Measurements from ENCODE around the gene AP4M1. TPM values are rescaled to one million over a fixed set of nuclear protein-coding genes. Genes with fewer than 3 reads are reported as not detected.

Gene AP4M1
- polyA plus RNA-seq, 1 donor = 18.2 TPM

DNA sequence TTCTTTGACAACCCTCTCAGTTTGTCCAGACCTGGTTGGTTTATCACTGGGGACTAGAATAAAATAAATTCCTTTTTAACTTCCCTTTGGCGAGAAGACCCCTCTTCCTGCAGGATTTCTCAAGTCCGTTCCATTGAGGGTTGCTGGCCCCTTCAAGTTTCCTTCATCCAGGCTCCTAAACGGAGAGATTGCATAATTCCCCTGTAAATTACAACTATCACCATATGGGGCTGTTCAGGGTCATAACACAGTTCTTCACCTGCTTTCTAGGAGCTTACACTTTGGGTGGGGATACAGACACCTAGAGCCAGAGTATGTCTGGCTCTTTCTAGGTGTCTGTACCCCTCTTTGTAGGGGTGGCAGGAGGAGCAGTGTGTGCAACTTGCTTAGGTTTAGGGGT, 15.9 kb upstream of the AP4M1 start:
- no peaks in the 10 kb centered on the region for H3K9me3 ChIP-seq (ENCODE audit: control insufficient read depth, low read depth, low read length)
- H3K4me1 ChIP-seq (ENCODE audit: control insufficient read depth, insufficient read depth, low read length) = peaks cover 18% of the 10 kb centered on the region
- WGBS (ENCODE audit: insufficient coverage, low lambda C conversion rate) = no CpG with 5 or more reads among the region's 3 CpGs
- peaks cover 3% of the 10 kb centered on the region for H3K36me3 ChIP-seq (ENCODE audit: control insufficient read depth, insufficient read depth, low read length)
- H3K27ac ChIP-seq (ENCODE audit: low read length) = no peak overlapping the region
- H3K4me3 ChIP-seq (ENCODE audit: low read length) = no peak overlapping the region
- no peaks in the 10 kb centered on the region for H3K27me3 ChIP-seq (ENCODE audit: control insufficient read depth, insufficient read depth, low read length)
- no peak for DNase-seq

DNA sequence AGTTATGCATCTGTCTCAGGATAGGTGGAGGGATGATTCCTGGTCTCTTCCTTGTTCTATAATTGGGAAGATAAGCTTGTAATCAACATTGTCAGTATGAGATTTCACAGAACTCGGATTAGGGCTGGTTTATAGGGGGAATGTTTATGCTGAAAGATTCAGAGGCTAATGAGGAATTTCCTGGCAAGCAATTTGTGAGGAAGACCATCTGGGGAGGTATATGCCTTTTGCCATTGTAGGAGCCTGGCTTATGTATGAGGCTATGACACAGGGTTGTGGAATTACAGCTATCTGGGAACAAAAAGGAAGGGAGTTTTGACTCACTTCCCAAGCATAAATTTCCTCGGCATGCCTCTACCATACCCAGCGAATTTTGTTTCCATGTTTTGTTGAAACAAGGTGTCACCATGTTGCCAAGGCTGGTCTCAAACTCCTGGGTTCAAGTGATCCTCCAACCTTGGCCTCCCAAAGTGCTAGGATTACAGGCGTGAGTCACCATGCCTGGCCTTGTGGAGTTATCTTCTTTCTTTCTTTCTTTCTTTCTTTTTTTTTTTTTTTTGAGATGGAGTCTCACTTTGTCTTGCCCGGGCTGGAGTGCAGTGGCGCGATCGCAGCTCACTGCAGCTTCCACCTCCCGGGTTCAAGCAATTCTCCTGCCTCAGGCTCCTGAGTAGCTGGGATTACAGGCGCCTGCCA, 14.2 kb upstream of the AP4M1 start:
- H3K27me3 ChIP-seq (ENCODE audit: control insufficient read depth, insufficient read depth, low read length) = no peaks in the 10 kb centered on the region
- H3K9me3 ChIP-seq (ENCODE audit: control insufficient read depth, low read depth, low read length) = no peaks in the 10 kb centered on the region
- no CpG with 5 or more reads among the region's 10 CpGs for WGBS (ENCODE audit: insufficient coverage, low lambda C conversion rate)
- no peak overlapping the region for H3K4me3 ChIP-seq (ENCODE audit: low read length)
- DNase-seq = peak in 1 of 2 donors; percentile 26
- peaks cover 19% of the 10 kb centered on the region for H3K36me3 ChIP-seq (ENCODE audit: control insufficient read depth, insufficient read depth, low read length)
- peaks cover 18% of the 10 kb centered on the region for H3K4me1 ChIP-seq (ENCODE audit: control insufficient read depth, insufficient read depth, low read length)
- H3K27ac ChIP-seq (ENCODE audit: low read length) = no peak overlapping the region

DNA sequence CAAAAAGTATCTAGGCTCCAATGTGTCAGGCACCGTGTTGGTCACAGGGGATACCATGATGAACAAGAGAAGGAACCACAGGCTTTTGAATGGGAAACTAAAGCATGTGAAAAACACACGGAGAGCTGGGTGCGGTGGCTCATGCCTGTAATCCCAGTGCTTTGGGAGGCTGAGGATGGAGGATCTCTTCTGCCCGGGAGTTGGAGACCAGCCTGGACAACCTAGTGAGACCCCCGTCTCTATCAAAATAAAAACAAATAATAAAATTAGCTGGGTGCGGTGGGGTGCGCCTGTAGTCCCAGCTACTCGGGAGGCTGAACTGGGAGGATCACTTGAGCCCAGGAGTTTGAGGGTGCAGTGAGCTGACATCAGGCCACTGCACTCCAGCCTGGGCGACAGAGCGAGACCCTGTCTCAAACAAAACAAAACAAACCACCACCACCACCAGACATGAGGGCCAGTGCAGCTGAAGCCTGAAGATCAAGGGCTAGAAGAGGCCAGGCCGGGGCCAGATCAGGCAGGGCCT, 13.3 kb upstream of the AP4M1 start:
- Histone ChIP-seq H3K4me3 (ENCODE audit: low read length) (peak overlapping the region; percentile 98), H3K9me3 (ENCODE audit: control insufficient read depth, low read depth, low read length) (no peaks in the 10 kb centered on the region), H3K4me1 (ENCODE audit: control insufficient read depth, insufficient read depth, low read length) (peaks cover 15% of the 10 kb centered on the region), H3K27ac (ENCODE audit: low read length) (peak overlapping the region; percentile 68), H3K27me3 (ENCODE audit: control insufficient read depth, insufficient read depth, low read length) (no peaks in the 10 kb centered on the region), H3K36me3 (ENCODE audit: control insufficient read depth, insufficient read depth, low read length) (peaks cover 29% of the 10 kb centered on the region)
- no CpG with 5 or more reads among the region's 11 CpGs for WGBS (ENCODE audit: insufficient coverage, low lambda C conversion rate)
- no peak for DNase-seq

DNA sequence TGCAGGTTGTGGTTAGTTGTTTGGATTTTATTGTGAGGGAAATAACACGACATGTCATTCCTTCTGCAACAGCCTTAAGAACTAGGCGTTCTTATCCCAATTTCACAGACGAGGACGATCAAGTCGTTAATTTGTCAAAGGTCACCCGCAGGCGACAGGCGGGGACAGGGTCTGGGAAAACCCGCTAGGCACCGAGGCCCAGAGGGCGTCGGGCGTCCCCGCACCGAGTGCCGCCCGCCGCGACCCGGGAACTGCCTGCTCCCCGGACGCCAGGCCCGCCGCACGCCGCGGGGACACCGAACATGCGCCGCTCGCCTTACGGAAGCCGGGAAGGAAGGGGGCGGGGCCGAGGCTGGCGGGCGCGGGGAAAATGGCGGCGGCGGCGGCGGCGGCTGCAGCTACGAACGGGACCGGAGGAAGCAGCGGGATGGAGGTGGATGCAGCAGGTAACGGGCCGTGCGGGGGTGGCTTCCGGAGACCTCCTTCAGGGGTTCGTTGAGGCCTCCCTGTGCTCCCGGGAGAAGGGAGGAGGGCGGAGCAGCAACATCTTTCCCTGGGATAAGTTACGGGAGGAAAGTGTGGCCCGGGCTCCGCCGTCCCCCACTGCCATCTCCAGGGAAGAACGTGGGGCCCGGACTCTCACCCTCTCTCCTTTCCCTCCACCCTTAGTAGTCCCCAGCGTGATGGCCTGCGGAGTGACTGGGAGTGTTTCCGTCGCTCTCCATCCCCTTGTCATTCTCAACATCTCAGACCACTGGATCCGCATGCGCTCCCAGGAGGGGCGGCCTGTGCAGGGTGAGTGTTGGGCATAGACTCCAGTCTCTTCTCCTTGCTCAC, 12.6 kb upstream of the AP4M1 start, which contains the start of gene COPS6:
Gene COPS6 (plus strand): TSS at position 349 of the 837 bp plus-strand sequence. CDS start 22 bp downstream, at position 371.
- Histone ChIP-seq H3K27ac (ENCODE audit: low read length) (peak within 1 kb of the TSS; percentile 68), H3K9me3 (ENCODE audit: control insufficient read depth, low read depth, low read length) (no peaks in the 10 kb centered on the region), H3K36me3 (ENCODE audit: control insufficient read depth, insufficient read depth, low read length) (peaks cover 36% of the 10 kb centered on the region), H3K4me1 (ENCODE audit: control insufficient read depth, insufficient read depth, low read length) (peaks cover 15% of the 10 kb centered on the region), H3K4me3 (ENCODE audit: low read length) (peak within 1 kb of the TSS; percentile 98), H3K27me3 (ENCODE audit: control insufficient read depth, insufficient read depth, low read length) (no peaks in the 10 kb centered on the region)
- peak; percentile 57 to 87 for DNase-seq
- no CpG with 5 or more reads among the region's 68 CpGs for WGBS (ENCODE audit: insufficient coverage, low lambda C conversion rate)

DNA sequence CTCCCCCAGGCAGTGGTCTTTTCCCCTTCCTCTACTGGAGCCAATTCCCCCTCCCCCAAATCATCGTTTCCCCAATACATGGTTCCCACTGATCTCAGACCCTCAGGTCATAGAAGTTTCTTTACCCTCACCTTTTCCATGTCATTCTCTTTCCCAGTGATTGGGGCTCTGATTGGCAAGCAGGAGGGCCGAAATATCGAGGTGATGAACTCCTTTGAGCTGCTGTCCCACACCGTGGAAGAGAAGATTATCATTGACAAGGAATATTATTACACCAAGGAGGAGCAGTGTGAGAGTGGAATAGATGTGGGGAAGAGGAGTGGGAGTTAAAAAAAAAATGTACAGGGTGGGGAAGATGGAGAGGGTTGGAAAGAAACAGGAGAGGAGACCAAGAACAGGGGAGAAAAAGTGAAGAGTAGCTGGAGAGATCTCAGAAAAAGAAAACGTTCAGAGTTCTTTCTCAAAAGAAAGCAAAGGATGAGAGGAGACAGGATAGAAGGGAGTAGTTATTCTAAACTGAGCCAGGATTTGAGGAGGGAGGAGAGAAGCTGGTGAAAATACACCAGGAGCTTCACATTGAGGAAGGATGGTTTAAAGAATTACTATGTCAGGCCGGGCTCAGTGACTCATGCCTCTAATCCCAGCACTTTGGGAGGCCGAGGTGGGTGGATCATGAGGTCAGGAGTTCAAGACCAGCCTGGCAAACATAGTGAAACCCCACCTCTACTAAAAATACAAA, 11.8 kb upstream of the AP4M1 start:
- WGBS (ENCODE audit: insufficient coverage, low lambda C conversion rate) = 40% methylated on average over 2 of the region's 7 CpGs
- peaks cover 15% of the 10 kb centered on the region for H3K4me1 ChIP-seq (ENCODE audit: control insufficient read depth, insufficient read depth, low read length)
- peak overlapping the region; percentile 98 for H3K4me3 ChIP-seq (ENCODE audit: low read length)
- H3K27me3 ChIP-seq (ENCODE audit: control insufficient read depth, insufficient read depth, low read length) = no peaks in the 10 kb centered on the region
- peaks cover 44% of the 10 kb centered on the region for H3K36me3 ChIP-seq (ENCODE audit: control insufficient read depth, insufficient read depth, low read length)
- H3K27ac ChIP-seq (ENCODE audit: low read length) = no peak overlapping the region
- no peaks in the 10 kb centered on the region for H3K9me3 ChIP-seq (ENCODE audit: control insufficient read depth, low read depth, low read length)
- DNase-seq = no peak

DNA sequence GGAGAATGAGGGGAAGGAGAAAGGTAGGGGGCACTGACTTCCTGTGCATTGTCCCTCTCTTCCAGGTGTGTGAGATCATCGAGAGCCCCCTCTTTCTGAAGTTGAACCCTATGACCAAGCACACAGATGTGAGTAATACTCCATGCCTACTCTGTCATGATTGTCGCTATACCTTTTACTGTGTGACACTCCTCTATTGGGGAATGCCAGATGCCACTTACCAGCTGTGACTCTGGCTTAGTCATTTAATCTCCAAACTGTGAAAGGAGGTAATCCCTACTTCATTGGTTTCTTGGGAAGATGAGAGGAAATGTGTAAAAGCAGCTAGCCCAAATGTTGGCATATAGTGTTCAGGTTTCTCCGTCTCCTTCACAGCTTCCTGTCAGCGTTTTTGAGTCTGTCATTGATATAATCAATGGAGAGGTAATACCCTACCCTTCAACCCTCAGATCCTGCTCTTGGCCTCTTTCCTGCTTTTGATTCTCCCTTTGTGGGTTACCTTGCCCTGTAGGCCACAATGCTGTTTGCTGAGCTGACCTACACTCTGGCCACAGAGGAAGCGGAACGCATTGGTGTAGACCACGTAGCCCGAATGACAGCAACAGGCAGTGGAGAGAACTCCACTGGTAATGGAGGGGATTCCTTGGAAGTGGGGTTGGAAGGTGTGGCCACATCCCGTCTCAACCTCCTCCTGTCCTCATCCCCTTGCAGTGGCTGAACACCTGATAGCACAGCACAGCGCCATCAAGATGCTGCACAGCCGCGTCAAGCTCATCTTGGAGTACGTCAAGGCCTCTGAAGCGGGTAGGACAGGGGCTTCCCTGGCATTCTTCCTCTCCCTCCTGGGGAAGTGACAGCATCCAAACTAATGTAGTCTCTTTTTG, 10.7 kb upstream of the AP4M1 start:
- H3K4me1 ChIP-seq (ENCODE audit: control insufficient read depth, insufficient read depth, low read length) = peaks cover 15% of the 10 kb centered on the region
- H3K27ac ChIP-seq (ENCODE audit: low read length) = no peak overlapping the region
- no peaks in the 10 kb centered on the region for H3K27me3 ChIP-seq (ENCODE audit: control insufficient read depth, insufficient read depth, low read length)
- H3K4me3 ChIP-seq (ENCODE audit: low read length) = no peak overlapping the region
- H3K36me3 ChIP-seq (ENCODE audit: control insufficient read depth, insufficient read depth, low read length) = peaks cover 55% of the 10 kb centered on the region
- no peak for DNase-seq
- no peaks in the 10 kb centered on the region for H3K9me3 ChIP-seq (ENCODE audit: control insufficient read depth, low read depth, low read length)
- no CpG with 5 or more reads among the region's 14 CpGs for WGBS (ENCODE audit: insufficient coverage, low lambda C conversion rate)

DNA sequence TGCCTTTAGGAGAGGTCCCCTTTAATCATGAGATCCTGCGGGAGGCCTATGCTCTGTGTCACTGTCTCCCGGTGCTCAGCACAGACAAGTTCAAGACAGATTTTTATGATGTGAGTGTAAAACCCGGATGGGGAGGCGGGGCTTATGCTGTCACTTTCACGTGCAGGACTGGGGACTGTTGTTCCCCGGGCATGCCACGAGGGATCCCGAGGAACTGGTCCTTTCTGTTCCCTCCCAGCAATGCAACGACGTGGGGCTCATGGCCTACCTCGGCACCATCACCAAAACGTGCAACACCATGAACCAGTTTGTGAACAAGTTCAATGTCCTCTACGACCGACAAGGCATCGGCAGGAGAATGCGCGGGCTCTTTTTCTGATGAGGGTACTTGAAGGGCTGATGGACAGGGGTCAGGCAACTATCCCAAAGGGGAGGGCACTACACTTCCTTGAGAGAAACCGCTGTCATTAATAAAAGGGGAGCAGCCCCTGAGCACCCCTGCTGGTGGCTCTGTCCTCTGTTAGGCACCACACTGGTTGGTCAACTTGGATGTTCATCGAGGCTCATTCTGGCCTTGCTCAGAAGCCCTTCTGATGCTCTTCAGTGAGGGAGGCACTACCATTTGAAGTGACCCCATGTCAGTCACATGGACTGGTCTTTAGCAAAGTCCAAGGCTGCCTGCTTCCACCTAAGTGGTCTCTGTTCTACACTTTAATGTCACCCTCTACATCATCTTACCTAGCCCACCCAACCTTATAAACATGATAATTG, 9.8 kb upstream of the AP4M1 start:
- H3K36me3 ChIP-seq (ENCODE audit: control insufficient read depth, insufficient read depth, low read length) = peaks cover 63% of the 10 kb centered on the region
- H3K4me3 ChIP-seq (ENCODE audit: low read length) = no peak overlapping the region
- DNase-seq = no peak
- WGBS (ENCODE audit: insufficient coverage, low lambda C conversion rate) = no CpG with 5 or more reads among the region's 19 CpGs
- H3K9me3 ChIP-seq (ENCODE audit: control insufficient read depth, low read depth, low read length) = no peaks in the 10 kb centered on the region
- no peak overlapping the region for H3K27ac ChIP-seq (ENCODE audit: low read length)
- H3K27me3 ChIP-seq (ENCODE audit: control insufficient read depth, insufficient read depth, low read length) = no peaks in the 10 kb centered on the region
- H3K4me1 ChIP-seq (ENCODE audit: control insufficient read depth, insufficient read depth, low read length) = peaks cover 15% of the 10 kb centered on the region

DNA sequence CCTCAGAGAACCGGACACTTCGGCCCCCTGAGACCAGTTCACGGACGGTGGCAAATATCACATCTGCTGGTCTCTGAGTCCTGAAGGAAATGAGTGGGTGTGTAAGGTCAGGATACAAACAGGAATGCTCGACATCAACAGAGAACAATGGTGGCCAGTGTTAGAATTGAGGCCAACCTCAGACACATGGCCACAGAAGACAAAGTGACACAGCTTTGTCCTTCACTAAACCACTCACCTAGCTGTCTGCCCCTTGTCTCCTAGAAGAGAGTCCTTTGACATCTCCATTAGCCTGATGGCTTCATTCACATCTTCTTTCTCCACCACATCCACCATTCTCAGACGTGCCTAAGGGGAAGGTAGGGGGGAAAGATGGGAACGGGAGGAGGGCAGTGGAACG, 8.4 kb upstream of the AP4M1 start:
- Histone ChIP-seq H3K27me3 (ENCODE audit: control insufficient read depth, insufficient read depth, low read length) (no peaks in the 10 kb centered on the region), H3K4me3 (ENCODE audit: low read length) (no peak overlapping the region), H3K36me3 (ENCODE audit: control insufficient read depth, insufficient read depth, low read length) (peaks cover 77% of the 10 kb centered on the region), H3K4me1 (ENCODE audit: control insufficient read depth, insufficient read depth, low read length) (peaks cover 13% of the 10 kb centered on the region), H3K27ac (ENCODE audit: low read length) (no peak overlapping the region), H3K9me3 (ENCODE audit: control insufficient read depth, low read depth, low read length) (no peaks in the 10 kb centered on the region)
- no peak for DNase-seq
- WGBS (ENCODE audit: insufficient coverage, low lambda C conversion rate) = no CpG with 5 or more reads among the region's 8 CpGs

DNA sequence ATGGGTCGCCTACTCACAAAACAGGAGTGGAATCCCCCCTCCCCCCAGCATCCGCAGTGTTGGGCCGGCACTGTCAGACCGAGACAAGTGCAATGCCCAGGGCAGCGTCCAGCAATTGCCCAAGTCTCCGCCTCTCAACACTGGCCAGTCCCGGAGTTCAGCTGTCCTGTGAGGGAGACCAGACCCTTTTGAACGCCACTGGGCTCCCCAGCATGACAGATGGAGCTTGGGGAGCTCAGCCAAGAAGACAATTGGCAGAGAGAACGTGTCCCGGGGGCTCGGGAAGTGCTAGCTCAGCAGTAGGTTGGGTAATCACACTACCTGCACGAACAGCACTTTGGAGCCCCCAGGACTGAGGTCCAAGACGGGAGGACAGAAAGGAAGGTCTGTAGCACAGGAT, 7.9 kb upstream of the AP4M1 start:
- Histone ChIP-seq H3K27me3 (ENCODE audit: control insufficient read depth, insufficient read depth, low read length) (no peaks in the 10 kb centered on the region), H3K36me3 (ENCODE audit: control insufficient read depth, insufficient read depth, low read length) (peaks cover 82% of the 10 kb centered on the region), H3K4me3 (ENCODE audit: low read length) (no peak overlapping the region), H3K4me1 (ENCODE audit: control insufficient read depth, insufficient read depth, low read length) (peaks cover 9% of the 10 kb centered on the region), H3K9me3 (ENCODE audit: control insufficient read depth, low read depth, low read length) (no peaks in the 10 kb centered on the region), H3K27ac (ENCODE audit: low read length) (no peak overlapping the region)
- no CpG with 5 or more reads among the region's 13 CpGs for WGBS (ENCODE audit: insufficient coverage, low lambda C conversion rate)
- no peak for DNase-seq
